ENCODE measurements around the gene METTL8.
"Not testable (repeated sequence)": the region's sequence is repeated elsewhere in the genome, so short reads cannot be mapped to it uniquely, and the experiment has no call there.

DNA sequence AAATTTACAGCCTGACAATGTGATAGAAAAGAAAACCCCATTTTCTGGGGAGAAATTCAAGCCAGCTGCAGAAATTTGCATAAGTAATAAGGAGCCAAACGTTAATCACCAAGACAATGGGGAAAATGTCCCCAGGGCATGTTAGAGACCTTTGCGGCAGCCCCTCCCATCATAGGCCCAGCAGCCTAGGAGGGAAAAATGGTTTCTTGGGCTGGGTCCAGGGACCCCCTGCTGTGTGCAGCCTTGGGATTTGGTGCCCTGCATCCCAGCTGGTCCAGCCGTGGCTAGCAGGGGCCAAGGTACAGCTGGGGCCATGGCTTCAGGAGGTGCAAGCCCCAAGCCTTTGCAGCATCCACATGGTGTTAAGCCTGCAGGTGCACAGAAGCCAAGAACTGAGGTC is 121.6 kb downstream of the METTL8 start:
- not testable (repeated sequence) for TF ChIP-seq POLR2A (IDR thresholded peaks at IDR 0.05)
- TF ChIP-seq, protein P1, sequence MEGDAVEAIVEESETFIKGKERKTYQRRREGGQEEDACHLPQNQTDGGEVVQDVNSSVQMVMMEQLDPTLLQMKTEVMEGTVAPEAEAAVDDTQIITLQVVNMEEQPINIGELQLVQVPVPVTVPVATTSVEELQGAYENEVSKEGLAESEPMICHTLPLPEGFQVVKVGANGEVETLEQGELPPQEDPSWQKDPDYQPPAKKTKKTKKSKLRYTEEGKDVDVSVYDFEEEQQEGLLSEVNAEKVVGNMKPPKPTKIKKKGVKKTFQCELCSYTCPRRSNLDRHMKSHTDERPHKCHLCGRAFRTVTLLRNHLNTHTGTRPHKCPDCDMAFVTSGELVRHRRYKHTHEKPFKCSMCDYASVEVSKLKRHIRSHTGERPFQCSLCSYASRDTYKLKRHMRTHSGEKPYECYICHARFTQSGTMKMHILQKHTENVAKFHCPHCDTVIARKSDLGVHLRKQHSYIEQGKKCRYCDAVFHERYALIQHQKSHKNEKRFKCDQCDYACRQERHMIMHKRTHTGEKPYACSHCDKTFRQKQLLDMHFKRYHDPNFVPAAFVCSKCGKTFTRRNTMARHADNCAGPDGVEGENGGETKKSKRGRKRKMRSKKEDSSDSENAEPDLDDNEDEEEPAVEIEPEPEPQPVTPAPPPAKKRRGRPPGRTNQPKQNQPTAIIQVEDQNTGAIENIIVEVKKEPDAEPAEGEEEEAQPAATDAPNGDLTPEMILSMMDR (IDR thresholded peaks at IDR 0.05), result not testable (repeated sequence)
